ENCODE data around the gene IQCF5.
"Not testable (repeated sequence)": the region's sequence is repeated elsewhere in the genome, so short reads cannot be mapped to it uniquely, and the experiment has no call there.

The IQCF5 gene

DNA sequence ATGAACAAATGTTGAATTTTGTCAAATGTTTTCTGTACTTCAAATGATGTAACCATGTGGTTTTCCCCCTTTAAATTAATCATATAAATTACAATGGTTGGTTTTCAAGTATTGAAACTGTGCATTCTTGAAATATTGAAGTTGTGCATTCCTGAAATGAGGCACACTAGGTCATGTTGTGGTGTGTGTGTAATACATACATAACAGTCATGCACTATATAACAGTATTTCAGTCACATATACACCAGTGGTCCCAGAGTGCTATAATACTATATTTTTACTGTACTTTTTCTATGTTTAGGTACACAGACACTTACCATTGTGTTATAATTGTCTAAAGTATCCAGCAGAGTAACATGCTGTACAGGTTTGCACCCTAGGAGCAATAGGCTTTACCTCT is 11.0 kb upstream of the IQCF5 start:
- H3K9me3 ChIP-seq (ENCODE audit: control insufficient read depth, insufficient read depth, low read length), result no peaks in the 10 kb centered on the region
- no peaks in the 10 kb centered on the region for H3K4me1 ChIP-seq (ENCODE audit: insufficient read depth, low read length)
- H3K9ac ChIP-seq (ENCODE audit: low read depth, low read length), result no peak overlapping the region
- no peaks in the 10 kb centered on the region for H3K36me3 ChIP-seq (ENCODE audit: insufficient read depth, low read length)

DNA sequence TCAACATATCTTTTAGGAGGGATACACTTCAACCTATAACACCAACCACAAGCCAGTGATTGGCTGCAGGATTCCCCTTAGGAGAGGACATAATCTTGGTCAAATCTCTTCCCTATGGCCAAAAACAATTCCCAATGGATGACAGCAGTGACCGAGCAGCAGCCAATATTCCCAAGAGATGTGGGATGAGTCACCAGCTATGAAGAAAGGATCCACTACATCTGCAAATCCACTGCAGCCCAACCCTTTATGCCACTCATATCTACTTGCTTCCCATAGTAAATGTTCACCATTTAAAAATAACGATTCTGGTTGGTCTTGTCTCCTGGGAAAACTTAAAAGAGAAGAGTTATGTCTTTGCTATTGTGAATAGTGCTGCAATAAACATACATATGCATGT is 4.5 kb upstream of the IQCF5 start:
- Histone ChIP-seq H3K36me3 (ENCODE audit: insufficient read depth, low read length) (no peaks in the 10 kb centered on the region), H3K9me3 (ENCODE audit: control insufficient read depth, insufficient read depth, low read length) (no peaks in the 10 kb centered on the region), H3K4me1 (ENCODE audit: insufficient read depth, low read length) (peaks cover 3% of the 10 kb centered on the region; the same call in 1 of the 2 replicates)

DNA sequence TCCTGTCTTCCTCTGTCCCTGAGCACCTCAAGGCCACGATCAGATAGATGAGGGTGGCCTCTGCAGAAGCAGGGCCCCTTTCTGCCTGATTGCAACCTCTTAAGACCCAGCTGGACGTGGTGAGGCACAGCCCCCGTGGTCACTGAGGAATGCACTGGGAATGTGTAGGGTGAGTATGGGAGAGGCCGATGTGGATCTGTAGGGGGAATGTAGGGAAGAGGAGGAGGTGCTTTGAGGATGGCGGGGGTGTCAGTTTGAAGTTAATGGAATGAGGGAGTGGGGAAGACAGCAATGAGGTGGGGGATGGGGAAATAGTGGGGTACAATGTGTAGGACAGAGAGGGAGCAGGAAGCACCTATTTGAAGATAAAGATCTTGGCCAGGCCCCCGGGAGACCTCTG is 785 bp upstream of the IQCF5 start:
- Histone ChIP-seq H3K9ac (ENCODE audit: low read depth, low read length) (no peak overlapping the region), H3K4me1 (ENCODE audit: insufficient read depth, low read length) (peaks cover 3% of the 10 kb centered on the region; the same call in 1 of the 2 replicates), H3K9me3 (ENCODE audit: control insufficient read depth, insufficient read depth, low read length) (no peaks in the 10 kb centered on the region), H3K36me3 (ENCODE audit: insufficient read depth, low read length) (no peaks in the 10 kb centered on the region)

More for the DNA sequence above, 4.5 kb upstream of the IQCF5 start:
- no peak overlapping the region for H3K9ac ChIP-seq (ENCODE audit: low read depth, low read length)

DNA sequence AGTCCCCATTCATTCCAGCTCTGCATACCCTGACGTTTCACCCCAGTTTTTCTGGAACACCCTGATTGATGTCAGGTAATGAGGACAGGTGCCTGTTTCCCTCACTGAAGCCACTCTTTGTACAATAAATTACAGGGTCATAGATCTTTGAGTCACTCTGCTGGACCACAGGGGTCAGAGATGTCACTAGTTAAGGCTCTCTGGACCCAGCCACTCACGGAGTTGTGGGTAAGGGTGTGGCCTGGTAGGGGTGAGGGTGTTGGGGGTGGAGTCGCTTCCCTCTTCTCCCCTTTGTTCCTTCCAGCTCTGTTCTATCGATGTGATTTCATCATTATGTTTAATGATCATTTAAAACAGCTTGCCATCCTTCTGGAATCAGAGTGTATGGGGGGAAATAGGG is 512 bp downstream of the IQCF5 start:
- Histone ChIP-seq H3K36me3 (ENCODE audit: insufficient read depth, low read length) (no peaks in the 10 kb centered on the region), H3K9ac (ENCODE audit: low read depth, low read length) (no peak overlapping the region), H3K4me1 (ENCODE audit: insufficient read depth, low read length) (peaks cover 3% of the 10 kb centered on the region; the same call in 1 of the 2 replicates), H3K9me3 (ENCODE audit: control insufficient read depth, insufficient read depth, low read length) (no peaks in the 10 kb centered on the region)

DNA sequence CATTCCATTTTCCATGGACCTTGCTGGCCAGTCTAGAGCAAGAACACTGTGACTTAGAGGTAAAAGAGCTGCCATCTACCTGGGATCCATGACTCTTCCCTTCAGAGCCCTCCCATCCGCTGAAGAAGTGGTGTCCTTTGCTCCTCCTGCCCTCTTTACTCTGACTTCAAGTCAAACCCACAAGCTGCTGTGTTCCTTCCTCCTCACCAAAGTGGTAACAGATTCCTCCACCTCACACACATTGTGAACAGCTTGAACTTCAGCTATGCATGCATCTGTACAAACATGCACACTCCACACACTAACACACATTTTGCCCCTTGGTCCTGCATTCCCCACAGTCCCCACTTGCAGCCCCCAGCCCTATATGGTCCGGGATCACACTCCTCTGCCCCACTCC is 990 bp downstream of the IQCF5 start:
- Histone ChIP-seq H3K4me1 (ENCODE audit: insufficient read depth, low read length) (peaks cover 3% of the 10 kb centered on the region; the same call in 1 of the 2 replicates), H3K36me3 (ENCODE audit: insufficient read depth, low read length) (no peaks in the 10 kb centered on the region)

DNA sequence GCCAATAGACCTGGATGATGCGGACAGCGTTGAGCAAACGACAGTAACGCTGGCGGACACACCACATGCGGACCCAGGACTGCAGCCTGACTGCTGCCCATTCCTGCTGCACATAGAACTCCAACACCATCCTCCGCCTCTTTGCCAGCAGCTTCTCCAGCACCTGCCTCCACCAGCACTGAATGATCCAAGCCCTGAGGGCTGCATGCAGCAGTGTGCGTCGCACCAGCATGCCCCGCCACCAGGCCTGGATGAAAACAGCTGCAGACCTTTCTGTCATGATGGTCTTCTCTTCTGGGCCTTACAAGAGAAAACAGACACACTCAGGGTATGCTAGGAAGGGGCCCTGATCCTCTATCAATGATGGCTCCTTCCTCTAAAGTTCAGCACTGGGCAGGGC is 1.5 kb downstream of the IQCF5 start:
- Histone ChIP-seq H3K9me3 (ENCODE audit: control insufficient read depth, insufficient read depth, low read length) (no peaks in the 10 kb centered on the region), H3K36me3 (ENCODE audit: insufficient read depth, low read length) (no peaks in the 10 kb centered on the region), H3K4me1 (ENCODE audit: insufficient read depth, low read length) (peaks cover 3% of the 10 kb centered on the region; the same call in 1 of the 2 replicates), H3K9ac (ENCODE audit: low read depth, low read length) (no peak overlapping the region)

More for the DNA sequence above, 990 bp downstream of the IQCF5 start:
- H3K9me3 ChIP-seq (ENCODE audit: control insufficient read depth, insufficient read depth, low read length), result no peaks in the 10 kb centered on the region
- H3K9ac ChIP-seq (ENCODE audit: low read depth, low read length), result no peak overlapping the region

DNA sequence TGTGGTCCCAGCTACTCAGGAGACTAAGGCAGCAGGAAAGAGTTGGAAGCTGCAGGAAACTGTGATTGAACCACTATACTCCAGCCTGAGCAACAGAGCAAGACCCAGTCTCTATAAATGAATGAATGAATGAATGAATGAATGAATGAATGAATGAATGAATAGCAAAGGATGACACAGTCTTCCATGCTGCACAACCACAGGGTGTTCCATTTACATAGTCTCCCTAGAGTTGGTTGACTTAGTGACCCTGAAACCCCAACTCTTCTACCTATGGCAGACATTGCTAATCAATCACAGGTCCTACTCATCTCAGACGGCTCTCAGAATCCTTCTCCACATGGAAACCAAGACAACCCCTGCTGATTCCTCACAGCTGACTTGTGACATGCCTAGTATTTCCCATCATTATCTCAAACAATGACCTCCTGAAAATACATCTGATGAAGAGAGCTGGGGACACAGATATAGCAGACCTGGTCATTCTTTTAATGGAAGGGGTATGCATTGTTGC is 2.1 kb downstream of the IQCF5 start:
- Histone ChIP-seq H3K9me3 (ENCODE audit: control insufficient read depth, insufficient read depth, low read length) (no peaks in the 10 kb centered on the region), H3K36me3 (ENCODE audit: insufficient read depth, low read length) (no peaks in the 10 kb centered on the region), H3K9ac (ENCODE audit: low read depth, low read length) (no peak overlapping the region), H3K4me1 (ENCODE audit: insufficient read depth, low read length) (peaks cover 3% of the 10 kb centered on the region; the same call in 1 of the 2 replicates)

DNA sequence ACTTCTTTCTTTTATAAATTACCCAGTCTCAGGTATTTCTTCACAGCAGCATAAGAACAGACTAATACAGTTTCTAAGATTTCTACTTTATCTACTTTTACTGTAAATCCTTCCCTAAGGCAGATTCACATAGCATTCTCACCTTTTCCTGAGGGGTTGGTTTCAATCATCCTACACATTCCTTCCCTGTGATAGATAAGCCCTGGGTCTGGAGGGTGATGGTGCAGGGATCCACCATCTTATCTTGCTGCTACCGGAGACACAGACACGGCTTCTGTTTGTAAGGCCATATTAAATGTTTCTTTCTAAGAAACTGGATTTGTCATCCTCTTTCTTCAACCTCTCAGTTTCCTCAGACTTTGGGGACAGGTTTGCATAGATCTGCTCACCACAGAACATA is 6.1 kb downstream of the IQCF5 start:
- Histone ChIP-seq H3K9me3 (ENCODE audit: control insufficient read depth, insufficient read depth, low read length) (no peaks in the 10 kb centered on the region), H3K9ac (ENCODE audit: low read depth, low read length) (no peak overlapping the region), H3K36me3 (ENCODE audit: insufficient read depth, low read length) (no peaks in the 10 kb centered on the region), H3K4me1 (ENCODE audit: insufficient read depth, low read length) (no peaks in the 10 kb centered on the region)

DNA sequence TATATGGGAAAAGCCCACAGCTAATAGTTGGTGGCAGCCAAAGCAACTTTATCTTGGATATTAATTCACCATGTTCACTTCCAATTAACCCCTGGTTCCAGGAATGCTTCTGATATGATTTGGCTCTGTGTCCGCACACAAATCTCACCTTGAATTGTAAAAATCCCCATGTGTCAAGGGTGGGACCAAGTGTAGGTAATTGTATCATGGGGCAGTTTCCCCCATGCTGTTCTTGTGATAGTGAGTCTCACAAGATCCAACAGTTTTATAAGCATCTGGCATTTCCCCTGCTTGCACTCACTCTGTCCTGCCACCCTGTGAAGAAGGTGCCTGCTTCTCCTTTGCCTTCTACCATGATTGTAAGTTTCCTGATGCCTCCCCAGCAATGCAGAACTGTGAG is 6.5 kb downstream of the IQCF5 start:
- not testable (repeated sequence) for H3K9me3 ChIP-seq (ENCODE audit: control insufficient read depth, insufficient read depth, low read length)

DNA sequence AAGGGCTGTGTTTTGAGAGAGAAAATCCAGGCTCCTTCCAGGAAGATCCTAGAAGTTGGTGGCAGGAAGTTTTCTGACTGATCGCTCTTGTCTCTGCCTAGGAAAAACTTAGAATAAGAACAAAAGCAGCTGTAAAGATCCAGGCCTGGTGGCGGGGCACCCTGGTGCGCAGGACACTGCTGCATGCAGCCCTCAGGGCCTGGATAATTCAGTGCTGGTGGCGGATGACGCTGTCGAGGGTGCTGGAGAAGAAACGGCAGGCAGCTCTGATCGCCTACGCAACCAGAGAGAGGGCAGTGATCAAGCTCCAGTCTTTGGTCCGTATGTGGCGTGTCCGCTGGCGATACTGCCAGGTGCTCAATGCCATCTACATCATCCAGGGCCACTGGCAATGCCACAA is 12.5 kb downstream of the IQCF5 start:
- no peak overlapping the region for H3K9ac ChIP-seq (ENCODE audit: low read depth, low read length)

More for the DNA sequence above, 6.5 kb downstream of the IQCF5 start:
- not testable (repeated sequence) for H3K9ac ChIP-seq (ENCODE audit: low read depth, low read length); H3K4me1 ChIP-seq (ENCODE audit: insufficient read depth, low read length); H3K36me3 ChIP-seq (ENCODE audit: insufficient read depth, low read length)

DNA sequence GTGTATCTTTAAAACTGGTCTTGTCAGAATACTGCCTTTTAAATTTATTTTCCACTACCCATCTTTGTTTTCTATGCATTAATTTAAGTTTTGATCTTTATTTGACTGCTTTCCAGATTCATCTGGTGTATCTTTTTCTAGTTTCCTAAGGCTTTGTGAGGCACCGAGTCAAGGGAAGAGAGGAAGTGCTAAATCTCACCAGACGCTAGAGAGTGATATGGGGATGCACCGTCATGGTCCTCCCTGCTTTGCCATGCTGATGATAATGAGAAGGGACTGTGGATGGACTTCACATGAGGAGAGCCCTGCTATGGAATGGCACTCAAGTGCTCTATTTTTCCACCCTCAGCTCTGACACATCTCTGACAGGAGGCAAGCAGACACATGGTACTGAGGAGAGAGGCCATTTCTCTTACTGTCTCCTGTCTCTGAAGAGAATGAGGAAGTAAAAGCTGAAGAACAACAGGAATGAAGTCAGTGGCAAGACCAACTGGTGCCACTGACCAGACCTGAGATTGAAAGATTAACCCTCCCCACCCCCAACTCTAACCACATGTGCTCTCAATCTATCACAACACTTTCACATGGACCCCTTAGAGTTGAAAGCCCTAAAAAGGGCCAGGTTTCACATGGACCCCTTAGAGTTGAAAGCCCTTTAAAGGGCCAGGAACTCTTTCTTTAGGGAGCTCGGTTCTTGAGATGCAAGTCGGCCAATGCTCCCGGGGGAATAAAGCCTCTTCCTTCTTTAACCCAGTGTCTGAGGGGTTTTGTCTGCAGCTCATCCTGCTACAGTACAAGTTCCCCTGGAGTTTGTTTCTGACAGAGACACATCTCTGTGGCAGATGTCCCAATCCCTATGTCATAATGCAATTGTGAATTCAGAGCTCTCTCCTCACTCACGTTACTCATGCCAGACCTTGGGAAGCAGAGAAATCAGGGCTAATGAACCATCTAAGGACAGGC is 14.4 kb downstream of the IQCF5 start, which contains the start of gene IQCF2:
IQCF2 (plus strand) TSS at position 913 of the 963 bp plus-strand sequence. CDS start 52 bp downstream, outside the sequence.
- no peaks in the 10 kb centered on the region for H3K4me1 ChIP-seq (ENCODE audit: insufficient read depth, low read length)
- H3K9ac ChIP-seq (ENCODE audit: low read depth, low read length), result no peak within 1 kb of the TSS
- no peaks in the 10 kb centered on the region; the same call in 1 of the 2 replicates for H3K36me3 ChIP-seq (ENCODE audit: insufficient read depth, low read length)
- no peaks in the 10 kb centered on the region; the same call in none of the 2 replicates for H3K9me3 ChIP-seq (ENCODE audit: control insufficient read depth, insufficient read depth, low read length)

More for the DNA sequence above, 12.5 kb downstream of the IQCF5 start:
- H3K36me3 ChIP-seq (ENCODE audit: insufficient read depth, low read length), result no peaks in the 10 kb centered on the region; the same call in 1 of the 2 replicates
- no peaks in the 10 kb centered on the region; the same call in 1 of the 2 replicates for H3K9me3 ChIP-seq (ENCODE audit: control insufficient read depth, insufficient read depth, low read length)
- H3K4me1 ChIP-seq (ENCODE audit: insufficient read depth, low read length), result no peaks in the 10 kb centered on the region

DNA sequence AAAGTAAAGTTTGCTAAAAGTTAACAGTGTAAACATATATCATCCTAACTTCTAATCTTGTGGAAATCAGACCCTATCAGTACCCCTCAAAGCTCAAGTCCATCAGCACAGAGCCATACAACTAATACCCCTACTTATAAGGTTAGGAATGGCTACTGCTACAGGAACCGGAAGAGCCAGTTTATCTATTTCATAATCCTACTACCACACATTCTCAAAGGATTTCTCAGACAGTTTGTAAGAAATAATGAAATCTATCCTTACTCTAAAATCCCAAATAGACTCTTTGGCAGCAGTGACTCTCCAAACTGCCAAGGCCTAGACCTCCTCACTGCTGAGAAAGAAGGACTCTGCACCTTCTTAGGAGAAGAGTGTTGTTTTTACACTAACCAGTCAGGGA is 20.0 kb downstream of the IQCF5 start:
- not testable (repeated sequence) for H3K9ac ChIP-seq (ENCODE audit: low read depth, low read length); H3K4me1 ChIP-seq (ENCODE audit: insufficient read depth, low read length); H3K9me3 ChIP-seq (ENCODE audit: control insufficient read depth, insufficient read depth, low read length); H3K36me3 ChIP-seq (ENCODE audit: insufficient read depth, low read length)

DNA sequence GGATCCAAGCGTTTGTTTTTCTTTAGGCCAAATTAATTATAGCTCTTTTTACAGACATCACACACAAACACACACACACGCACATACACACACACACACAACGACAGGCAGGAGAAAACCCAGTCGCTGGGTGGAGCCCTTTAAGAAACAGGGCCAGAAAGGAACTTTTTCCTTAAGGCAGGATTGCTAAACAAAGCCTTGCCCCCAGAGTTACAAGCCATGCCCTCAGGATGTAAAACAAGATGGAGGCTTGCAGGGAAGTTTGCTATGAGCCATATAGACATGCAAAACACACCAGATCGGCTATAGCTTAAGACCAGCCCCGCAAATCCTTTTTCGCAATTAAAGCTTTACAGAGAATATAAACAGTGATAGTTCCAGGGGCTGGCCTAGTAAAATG is 30.3 kb downstream of the IQCF5 start:
- H3K36me3 ChIP-seq (ENCODE audit: insufficient read depth, low read length), result no peaks in the 10 kb centered on the region
- H3K9me3 ChIP-seq (ENCODE audit: control insufficient read depth, insufficient read depth, low read length), result no peaks in the 10 kb centered on the region; the same call in 1 of the 2 replicates
- no peak overlapping the region for H3K9ac ChIP-seq (ENCODE audit: low read depth, low read length)
- peaks cover 6% of the 10 kb centered on the region for H3K4me1 ChIP-seq (ENCODE audit: insufficient read depth, low read length)

DNA sequence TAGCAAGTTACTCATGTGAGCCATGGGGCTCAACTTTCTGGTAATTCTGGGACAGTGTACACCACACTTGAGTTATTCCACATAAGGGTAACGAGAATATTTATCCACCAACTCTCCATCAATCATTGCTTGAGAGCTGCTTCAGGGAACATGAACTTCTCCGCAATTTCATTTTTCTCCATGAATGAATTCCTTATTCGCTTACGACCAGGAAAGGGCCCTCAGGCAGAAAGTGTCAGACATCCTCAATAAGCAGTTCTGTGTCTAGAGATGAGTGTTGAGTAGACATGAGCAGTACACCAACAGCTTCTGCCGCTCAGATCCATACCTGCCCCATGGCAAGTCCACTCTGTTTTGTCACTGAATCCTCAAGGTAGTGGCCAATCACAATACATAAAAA is 38.8 kb downstream of the IQCF5 start:
- Histone ChIP-seq H3K9ac (ENCODE audit: low read depth, low read length) (no peak overlapping the region), H3K9me3 (ENCODE audit: control insufficient read depth, insufficient read depth, low read length) (no peaks in the 10 kb centered on the region), H3K4me1 (ENCODE audit: insufficient read depth, low read length) (no peaks in the 10 kb centered on the region), H3K36me3 (ENCODE audit: insufficient read depth, low read length) (no peaks in the 10 kb centered on the region; the same call in 1 of the 2 replicates)

Data from ES-I3 (cell line).